ENCODE results near the gene PSME1.

PSME1 gene

DNA sequence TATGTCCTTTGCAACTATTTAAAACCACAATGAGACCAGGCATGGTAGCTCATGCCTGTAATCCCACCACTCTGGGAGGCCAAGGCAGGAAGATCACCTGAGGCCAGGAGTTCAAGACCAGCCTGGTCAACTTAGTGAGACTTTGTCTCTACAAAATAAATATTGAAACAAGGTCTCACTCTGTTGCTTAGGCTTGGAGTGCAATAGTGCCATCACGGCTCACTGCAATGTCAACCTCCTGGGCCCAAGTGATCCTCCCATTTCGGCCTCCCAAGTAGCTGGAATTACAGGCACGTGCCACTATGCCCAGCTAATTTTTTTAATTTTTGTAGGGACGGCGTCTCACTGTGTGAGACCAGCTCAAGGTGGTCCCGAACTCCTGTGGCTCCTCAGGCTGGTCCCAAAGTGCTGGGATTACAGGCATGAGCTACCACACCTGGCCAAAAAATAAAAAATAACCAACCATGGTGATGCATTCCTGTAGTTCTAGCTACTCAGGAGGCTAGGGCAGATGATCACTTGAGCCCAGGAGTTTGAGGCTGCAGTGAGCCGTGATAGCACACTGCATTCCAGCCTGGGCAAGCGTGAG, 6.5 kb upstream of the PSME1 start:
- DNase-seq (ENCODE audit: low read depth, low spot score), result no peak

DNA sequence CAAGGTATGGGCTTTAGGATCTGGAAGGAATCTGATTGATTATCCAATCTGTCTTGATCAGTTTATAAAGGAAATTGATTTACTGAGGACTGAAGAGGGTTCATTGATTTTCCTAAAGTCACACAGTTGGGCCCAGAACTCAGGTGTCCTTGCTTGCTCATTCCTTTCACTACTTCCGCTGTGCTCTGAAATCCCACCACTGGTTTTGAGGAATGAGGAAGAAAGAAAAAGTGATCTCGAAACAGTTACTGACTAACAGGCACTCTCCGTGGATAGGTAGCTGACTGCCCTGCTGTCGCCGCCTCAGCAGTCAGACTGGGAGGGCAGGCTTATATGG, 5.6 kb upstream of the PSME1 start, which contains the start of gene FITM1:
Gene FITM1 (plus strand): TSS at position 280 of the 337 bp plus-strand sequence. CDS start 905 bp downstream, outside the sequence.
- no peak for DNase-seq (ENCODE audit: low read depth, low spot score)

DNA sequence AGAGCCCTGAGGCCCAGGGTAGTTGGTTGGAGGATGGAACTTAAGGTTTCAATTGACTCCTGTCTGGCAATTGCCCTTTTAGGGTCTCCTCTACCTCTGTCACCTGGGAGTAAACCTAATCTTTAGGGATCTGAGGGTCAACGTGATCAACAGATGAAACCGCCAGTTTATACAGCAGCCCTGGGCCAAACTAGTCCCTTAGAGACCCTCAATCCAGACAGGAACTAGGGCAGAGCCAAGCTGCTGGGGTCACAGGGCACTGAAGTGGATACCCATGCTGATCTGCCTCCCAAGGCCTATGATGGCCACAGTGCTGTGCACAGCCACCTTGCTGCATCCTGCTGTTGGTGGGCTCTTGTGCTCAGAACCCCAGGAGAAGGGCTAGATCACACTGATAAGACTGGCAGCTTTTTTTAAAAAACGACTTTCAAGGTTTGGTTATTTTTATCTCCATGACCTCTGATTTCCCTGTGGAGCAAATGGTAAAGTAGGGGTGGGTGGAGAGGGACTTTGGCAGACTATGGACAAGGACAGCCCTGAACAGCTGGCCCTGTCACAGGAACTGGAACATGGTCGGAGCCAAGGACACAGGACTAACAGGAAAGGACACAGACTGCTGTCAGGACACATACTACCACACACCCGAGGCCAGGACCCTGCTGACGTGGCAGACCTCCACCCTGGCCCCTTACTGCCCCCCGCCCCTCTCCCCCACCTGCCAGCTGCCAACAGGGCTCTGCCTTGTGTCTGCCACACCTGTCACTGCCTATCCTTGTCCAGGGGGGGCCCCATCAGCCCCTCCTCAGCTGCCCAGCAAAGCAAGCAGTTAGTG, 5.1 kb upstream of the PSME1 start:
- DNase-seq (ENCODE audit: low read depth, low spot score), result no peak

DNA sequence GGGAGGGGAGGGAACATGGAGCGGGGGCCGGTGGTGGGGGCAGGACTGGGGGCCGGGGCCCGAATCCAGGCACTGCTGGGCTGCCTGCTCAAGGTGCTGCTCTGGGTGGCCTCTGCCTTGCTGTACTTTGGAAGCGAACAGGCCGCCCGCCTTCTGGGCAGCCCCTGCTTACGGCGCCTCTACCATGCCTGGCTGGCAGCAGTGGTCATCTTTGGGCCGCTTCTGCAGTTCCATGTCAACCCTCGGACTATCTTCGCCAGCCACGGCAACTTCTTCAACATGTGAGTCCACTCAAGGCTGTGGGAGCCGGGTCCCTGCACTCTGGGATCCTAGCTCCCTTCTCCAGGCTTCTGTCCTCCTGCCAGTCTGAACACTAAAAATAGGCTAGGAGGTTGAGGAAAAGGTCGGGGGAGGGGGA, 4.4 kb upstream of the PSME1 start:
- DNase-seq (ENCODE audit: low read depth, low spot score), result no peak

DNA sequence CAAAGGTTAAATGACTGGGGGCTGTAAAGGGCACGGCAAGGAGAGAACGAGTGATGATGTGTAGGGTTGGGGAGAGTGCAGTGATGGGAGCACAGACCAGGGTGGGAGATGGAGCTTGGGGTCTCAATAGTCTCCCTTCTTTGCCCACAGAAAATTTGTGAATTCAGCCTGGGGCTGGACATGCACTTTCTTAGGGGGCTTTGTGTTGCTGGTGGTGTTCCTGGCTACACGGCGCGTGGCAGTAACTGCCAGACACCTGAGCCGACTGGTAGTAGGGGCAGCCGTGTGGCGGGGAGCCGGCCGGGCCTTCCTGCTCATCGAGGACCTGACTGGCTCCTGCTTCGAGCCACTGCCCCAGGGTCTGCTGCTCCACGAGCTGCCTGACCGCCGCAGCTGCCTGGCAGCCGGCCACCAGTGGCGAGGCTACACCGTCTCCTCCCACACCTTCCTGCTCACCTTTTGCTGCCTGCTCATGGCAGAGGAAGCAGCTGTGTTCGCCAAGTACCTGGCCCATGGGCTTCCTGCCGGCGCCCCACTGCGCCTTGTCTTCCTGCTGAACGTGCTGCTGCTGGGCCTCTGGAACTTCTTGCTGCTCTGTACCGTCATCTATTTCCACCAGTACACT, 3.8 kb upstream of the PSME1 start:
- no peak for DNase-seq (ENCODE audit: low read depth, low spot score)

DNA sequence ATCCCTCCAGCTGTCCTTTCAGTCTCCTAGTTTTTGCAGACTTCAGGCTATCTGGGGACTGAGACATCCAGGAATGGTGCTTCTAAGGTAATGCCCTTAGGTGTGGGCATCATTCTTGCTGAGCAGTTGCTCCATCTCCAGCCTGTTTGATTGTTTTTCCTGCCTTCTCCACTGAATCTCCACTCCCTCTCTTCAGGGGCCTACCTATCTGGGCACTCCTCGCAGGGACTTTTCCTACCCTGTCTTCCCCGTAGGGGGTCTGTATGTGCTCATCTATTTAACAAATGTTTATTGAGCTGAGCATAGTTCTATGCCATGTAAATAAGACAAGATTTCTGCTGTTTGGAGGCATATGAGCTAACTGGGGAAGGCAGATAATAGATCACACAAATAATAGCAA, 3.0 kb upstream of the PSME1 start:
- DNase-seq (ENCODE audit: low read depth, low spot score), result no peak

DNA sequence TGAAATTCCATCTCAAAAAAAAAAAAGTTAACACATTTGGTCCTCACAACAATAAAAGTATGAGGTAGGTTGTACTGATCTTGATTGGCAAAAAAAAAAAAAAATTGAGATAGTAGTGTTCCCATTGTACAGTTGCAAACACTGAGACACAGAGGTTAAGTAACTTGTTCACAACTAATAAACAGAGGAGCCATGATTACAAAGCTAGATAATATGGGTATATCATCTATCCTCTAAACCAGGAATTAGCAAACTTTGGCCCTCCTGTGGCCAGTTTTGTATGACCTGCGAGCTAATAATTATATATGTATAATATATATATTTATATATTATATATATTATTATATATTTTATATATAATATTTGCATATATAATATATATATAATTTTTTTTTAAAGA, 2.3 kb upstream of the PSME1 start:
- DNase-seq (ENCODE audit: low read depth, low spot score), result no peak

DNA sequence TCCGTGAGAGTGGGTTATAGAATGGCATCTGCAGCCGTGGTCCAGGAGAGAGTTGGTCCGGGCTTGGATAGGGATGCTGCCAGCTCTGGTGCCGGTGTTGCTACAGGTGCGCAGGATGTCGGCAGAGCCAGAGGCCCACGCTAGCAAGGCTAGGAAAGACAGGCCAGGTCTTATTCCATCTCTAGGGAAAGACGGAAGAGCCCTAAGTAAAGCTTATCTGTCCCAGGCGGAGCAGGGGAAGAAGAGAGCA, 485 bp upstream of the PSME1 start:
- no peak for DNase-seq (ENCODE audit: low read depth, low spot score)

DNA sequence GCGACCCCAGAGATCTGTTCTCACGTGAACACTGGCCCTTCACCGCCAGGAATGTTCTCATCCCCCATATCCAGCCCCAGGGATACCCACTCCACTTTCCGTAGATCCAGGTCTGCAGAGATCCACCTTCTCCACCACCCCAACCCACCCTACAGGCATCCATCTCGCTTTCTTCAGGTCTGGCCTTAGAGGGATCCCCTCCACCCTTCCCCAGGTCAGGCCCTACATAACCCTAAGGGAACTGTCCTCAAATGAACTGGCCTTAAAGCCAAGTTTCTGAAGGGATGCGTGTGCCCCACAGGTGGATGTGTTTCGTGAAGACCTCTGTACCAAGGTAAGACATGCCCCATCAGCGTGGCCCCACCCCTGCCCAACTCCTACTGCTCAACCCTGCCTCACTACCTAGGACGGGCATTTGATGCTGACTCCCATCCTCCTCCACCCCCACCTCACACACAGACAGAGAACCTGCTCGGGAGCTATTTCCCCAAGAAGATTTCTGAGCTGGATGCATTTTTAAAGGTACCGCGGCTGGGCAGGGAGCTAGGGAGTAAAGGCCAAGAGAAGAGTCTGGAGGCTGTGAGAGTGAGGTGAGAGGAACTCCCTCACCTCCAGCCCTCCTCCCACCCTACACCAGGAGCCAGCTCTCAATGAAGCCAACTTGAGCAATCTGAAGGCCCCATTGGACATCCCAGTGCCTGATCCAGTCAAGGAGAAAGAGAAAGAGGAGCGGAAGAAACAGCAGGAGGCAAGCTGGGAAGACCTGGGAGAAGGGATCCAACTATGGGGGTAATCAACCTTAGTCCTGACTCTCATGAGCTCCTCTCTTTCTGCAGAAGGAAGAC, 912 bp downstream of the PSME1 start:
- DNase-seq (ENCODE audit: low read depth, low spot score), result no peak

DNA sequence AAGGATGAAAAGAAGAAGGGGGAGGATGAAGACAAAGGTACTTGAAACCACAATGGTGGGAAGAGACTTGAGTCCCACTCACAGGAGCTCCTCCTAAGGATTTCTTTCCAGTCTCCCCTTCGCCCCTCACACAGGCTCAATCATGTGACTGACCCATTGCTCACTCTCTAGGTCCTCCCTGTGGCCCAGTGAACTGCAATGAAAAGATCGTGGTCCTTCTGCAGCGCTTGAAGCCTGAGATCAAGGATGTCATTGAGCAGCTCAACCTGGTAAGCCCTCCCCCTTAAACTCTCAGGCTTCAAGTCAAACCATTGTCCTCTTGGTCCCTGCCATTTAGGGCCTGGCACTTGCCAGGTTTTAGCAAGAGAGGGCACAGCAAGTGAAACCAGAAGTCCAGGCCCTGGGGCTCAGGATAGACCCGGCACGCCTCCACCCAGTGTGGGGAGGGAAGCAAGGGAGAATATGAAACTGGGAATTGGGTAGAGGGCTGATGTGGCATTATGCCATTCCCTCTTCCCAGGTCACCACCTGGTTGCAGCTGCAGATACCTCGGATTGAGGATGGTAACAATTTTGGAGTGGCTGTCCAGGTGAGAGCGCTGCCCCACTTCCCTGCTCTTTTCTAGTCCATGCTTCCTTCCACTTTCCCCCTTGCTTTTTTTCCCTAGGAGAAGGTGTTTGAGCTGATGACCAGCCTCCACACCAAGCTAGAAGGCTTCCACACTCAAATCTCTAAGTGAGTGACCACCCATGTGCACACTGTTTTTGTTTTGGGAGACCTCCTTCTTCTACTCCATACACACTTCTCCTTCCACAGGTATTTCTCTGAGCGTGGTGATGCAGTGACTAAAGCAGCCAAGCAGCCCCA, 1.8 kb downstream of the PSME1 start:
- no peak for DNase-seq (ENCODE audit: low read depth, low spot score)

DNA sequence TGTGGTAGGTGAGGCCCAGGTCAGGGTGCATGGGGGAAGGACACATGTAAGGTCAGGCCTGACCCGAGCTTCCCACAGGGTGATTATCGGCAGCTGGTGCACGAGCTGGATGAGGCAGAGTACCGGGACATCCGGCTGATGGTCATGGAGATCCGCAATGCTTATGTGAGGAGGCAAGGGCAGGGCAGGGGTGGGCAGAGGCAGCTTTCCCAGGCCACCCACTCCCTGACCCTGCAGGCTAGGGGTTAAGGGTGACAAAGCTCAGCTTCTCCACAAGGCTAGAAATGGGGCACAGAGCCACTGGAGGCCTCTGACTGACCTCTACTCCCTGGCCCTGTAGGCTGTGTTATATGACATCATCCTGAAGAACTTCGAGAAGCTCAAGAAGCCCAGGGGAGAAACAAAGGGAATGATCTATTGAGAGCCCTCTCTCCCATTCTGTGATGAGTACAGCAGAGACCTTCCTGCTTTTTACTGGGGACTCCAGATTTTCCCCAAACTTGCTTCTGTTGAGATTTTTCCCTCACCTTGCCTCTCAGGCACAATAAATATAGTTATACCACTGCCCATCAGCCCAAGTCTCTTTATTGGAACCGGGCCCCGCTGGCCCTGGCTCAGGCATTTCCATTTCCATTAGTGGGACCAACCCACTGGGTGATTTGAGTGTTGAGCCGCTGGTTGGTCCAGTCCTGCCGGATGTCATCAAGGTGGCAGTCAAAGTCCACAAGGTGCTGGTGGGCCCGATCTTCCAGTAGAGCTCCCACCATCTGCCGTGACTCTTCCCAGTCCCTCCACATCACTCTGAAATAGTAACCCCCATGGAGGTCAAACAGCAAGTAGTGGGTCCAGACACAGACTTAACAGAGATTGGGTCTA, 2.6 kb downstream of the PSME1 start:
- no peak for DNase-seq (ENCODE audit: low read depth, low spot score)

DNA sequence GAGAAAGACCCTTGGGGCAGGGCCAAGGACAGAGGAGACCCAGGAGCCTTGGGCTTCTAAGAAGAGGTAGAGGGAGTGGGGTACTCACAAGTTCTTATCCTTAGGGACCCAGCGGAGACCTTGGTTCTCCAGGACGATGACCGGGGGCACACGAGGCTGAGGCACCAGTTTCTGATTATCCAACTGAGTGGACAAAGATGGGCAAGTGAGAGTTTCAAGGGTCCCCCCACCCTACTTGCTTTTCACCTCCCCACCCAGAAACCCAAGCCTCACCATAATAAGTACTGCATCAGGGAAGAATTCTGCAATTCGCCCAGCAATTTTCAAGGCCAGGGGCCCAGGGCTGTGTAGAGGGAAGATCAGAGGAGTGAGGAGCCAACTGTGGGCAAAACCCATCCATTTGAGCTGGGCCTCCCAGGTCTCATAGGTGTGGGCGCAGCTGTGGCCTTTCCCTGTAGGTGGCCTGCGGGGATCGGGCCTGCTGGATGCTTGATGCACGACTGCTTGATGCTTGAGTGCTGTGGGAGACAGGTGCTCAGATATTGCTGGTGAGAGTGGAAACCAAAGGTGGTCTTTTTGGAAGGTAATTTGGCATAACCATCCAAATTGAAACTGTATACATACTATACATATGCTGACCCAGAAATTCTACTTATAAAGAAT, 3.4 kb downstream of the PSME1 start:
- no peak for DNase-seq (ENCODE audit: low read depth, low spot score)

DNA sequence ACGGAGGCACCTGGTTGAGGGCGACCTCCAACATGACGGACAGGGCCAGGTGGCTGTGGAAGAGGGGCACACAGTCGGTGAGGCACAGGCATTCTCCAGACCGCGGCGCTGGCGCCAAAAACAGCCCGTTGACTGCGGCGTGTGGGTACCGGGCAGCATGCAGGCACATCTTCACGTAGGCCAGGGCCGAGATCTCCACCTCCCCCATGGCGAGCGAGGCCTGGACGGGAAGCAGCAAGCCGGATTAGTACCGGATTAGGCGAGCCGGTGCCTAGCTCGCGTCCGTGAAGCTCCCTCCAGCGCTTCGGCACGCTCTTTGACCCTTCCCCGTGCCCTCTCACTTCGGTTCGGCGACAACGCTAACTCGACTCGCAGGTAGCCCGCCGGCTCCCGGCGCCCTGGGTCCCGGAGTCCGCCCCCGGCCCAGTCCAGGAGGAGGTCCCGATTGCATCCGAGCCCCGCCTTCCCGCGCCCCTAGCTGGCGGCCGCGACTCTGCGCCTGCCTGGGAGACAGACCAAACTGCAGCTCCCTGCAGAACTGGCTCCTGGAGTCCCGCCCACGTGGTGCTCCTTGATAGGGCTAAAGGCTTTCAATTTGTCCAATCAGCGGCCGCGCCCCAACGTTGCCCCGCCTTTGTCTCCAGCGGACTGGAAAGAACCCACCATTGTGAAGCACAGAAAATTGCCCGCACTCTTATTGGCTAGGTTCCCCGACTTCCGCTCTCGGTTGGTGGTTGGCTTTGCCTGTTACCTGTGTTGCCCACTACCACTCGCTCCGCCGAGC, 5.3 kb downstream of the PSME1 start, which contains the start of gene EMC9:
Gene EMC9 (minus strand): TSS at position 495 of the 784 bp plus-strand sequence. CDS start 287 bp downstream, at position 208.
- DNase-seq (ENCODE audit: low read depth, low spot score), result peak; percentile 96

DNA sequence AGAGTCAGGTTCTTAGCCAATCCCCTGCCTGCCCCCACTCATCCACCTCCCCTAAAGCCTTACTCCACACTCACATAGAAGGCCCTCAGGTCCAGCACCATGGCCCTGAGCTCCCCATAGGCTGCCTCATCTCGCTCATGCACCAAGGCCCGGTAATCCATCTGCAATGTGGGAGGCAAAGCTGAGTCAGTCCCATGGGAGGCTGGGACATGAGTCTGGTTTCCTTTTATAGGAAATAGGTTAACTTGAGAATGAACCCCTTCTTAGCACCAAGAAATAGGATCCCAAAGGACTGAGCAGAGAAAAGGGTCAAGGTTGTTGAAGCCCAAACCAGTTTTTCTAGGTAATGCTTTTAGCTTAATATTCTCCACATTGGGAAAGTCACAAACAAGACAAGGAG, 7.5 kb downstream of the PSME1 start:
- DNase-seq (ENCODE audit: low read depth, low spot score), result no peak

DNA sequence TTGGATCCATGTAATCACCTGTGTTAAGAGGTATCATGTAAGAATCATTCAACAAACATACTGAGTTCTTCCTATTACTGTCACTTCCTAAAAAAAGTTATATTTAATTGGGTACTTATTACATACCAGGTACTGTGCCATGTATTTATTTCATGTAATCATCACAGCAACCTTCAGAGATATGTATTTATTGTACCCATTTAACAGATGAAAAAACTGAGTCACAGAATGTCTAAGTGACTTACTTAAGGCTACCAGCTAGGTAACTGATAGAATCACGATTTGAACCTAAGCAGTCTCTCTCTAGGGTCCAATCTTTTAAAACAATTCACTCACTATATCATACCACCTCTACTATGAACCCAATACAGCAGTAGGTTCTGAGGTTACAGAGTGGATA, 8.5 kb downstream of the PSME1 start:
- DNase-seq (ENCODE audit: low read depth, low spot score), result no peak

DNA sequence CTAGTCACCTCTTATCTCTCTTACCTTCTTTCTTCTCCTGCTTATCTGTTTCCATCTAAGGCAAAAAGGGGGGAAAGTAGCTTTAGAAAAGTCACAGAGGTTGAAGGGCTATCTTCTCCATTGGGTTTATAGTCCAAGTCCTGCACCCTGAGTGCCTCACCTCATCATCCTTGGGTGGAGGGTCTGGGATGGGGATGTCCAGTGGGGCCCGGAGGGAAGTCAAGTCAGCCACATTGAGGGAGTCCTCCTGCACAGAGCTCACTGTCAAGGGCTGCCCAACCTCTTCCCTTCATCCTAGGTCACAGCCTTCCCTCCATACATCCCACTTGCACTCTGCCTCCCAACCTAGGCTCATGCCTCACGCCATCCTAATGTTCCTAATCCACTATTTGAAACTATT, 9.2 kb downstream of the PSME1 start:
- DNase-seq (ENCODE audit: low read depth, low spot score), result no peak

DNA sequence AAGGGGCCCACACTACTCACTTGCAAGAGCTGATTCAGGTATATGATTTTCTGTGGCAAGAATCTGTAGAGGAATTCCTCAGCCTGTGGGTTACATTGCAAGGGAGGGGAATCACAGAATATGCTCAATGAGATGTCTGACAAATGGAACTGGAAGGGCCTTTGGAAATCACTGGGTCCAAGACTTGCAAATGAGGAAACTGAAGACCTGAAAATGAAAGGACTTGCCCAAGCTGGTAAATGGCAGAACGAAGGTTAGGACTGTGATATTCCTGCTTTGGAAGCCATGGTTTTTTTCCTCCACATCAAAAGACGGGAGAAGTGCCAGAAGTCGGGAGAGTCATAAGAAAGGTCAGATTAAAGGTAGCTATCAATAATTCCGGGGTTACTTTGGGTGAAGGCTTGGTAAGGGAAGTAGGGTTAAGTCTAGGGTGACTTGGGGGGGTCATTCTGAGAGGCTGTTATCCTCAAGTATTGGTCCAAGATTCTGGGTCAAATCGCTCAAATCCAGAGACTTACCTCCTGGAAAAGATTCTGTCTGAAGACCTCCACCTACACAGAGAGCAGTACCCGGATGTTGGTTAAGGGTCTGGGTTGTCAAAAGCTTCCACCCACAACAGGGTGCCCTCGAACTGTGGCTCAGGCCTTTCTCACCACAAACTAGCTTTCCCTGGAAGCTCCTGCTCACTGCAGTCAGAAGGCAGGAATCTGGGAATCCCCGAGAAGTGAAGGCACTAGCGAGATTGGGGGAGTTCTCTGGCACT, 9.9 kb downstream of the PSME1 start:
- DNase-seq (ENCODE audit: low read depth, low spot score), result no peak

DNA sequence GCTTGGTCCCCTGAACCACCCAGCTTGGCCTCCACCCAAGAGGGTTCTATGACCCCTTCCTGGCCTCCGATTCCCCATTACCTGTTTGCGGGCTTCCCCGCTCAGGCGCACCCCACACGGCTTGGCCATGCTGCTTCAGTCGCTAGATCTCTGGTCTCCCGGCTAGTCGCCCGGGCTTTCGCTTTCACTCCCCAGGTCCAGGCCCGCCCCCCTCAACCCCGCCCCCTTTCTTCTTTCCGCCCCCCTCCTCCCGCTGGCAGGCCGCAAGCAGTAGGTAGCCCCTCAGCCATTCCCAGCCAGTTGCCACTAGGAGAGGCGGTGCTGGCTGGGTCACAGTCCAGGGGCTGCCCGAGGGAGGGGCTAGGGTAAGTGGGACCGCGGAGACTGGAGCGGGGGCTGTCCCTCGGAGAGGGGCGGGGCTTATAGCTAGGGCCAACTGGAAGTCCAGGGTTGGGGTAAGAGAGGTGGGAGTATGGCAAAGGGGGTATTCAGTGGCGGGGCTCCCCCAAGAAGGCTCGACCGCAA, 10.5 kb downstream of the PSME1 start, which contains the start of gene PSME2:
Gene PSME2 (minus strand): TSS at position 158 of the 525 bp plus-strand sequence. CDS start 29 bp downstream, at position 129.
- peak; percentile 89 for DNase-seq (ENCODE audit: low read depth, low spot score)
